Stromal cell of bone marrow (primary cell): Measurements from ENCODE around the gene WDR45.

ENCODE experiments used
- DNase-seq: peaks from one replicate; pipeline ENCODE4 v3.0.0-alpha.2; 2012; ENCODE audit warnings: low read depth

The WDR45 gene

GRCh38 chrX:49043220-49043986 is 36.3 kb downstream of the WDR45 start, which contains the start of gene TFE3:
TSS of gene TFE3 (minus strand) at chrX:49043357. CDS start at chrX:49043226, 131 bp downstream.
- DNase-seq = peak; percentile 96

- no peak for DNase-seq
Measured at GRCh38 chrX:49042581-49043219, 37.0 kb downstream of the WDR45 start.

- no peak for DNase-seq
Measured at GRCh38 chrX:49041744-49042580, 37.7 kb downstream of the WDR45 start.

- no peak for DNase-seq
Measured at GRCh38 chrX:49040376-49040955, 39.2 kb downstream of the WDR45 start.

GRCh38 chrX:49039598-49040375 is 39.9 kb downstream of the WDR45 start:
- peak; percentile 86 for DNase-seq

- no peak for DNase-seq
Measured at GRCh38 chrX:49037883-49038475, 41.7 kb downstream of the WDR45 start.

GRCh38 chrX:49030283-49030682 is 49.4 kb downstream of the WDR45 start:
- DNase-seq = no peak

- no peak for DNase-seq
Measured at GRCh38 chrX:49029876-49030275, 49.8 kb downstream of the WDR45 start.
